Mesenchymal stem cell (in vitro differentiated cells and primary cell): ENCODE data around the gene ZNF639.

Source experiments
- DNase-seq: peaks from one replicate; pipeline ENCODE4 v3.0.0-alpha.2; 2013
- H2AFZ ChIP-seq: one replicate; pipeline ENCODE4 v1.6.1; 2013; ENCODE audit warnings: low read depth, mild to moderate bottlenecking, control low read depth, inconsistent platforms, low read length, moderate library complexity
- H2AK5ac ChIP-seq: 2 replicates; pipeline ENCODE4 v1.6.1; 2013; ENCODE audit warnings: low read length, moderate library complexity, mild to moderate bottlenecking, inconsistent platforms; ENCODE audit not compliant: severe bottlenecking
- H2BK120ac ChIP-seq: one replicate; pipeline ENCODE4 v1.6.1; 2013; ENCODE audit warnings: low read depth, mild to moderate bottlenecking, inconsistent platforms, low read length, moderate library complexity
- H2BK12ac ChIP-seq, 2 experiments: one replicate each; pipeline ENCODE4 v1.6.1; 2013; ENCODE audit warnings: inconsistent platforms in 2 of 2, low read length in 2 of 2, mild to moderate bottlenecking in 2 of 2, moderate library complexity in 2 of 2, control low read depth in 1 of 2
- H2BK15ac ChIP-seq: one replicate; pipeline ENCODE4 v1.6.1; 2013; ENCODE audit warnings: mild to moderate bottlenecking, low read depth, inconsistent platforms; ENCODE audit not compliant: poor library complexity, severe bottlenecking
- H2BK5ac ChIP-seq: 2 replicates; pipeline ENCODE4 v1.6.1; 2013; ENCODE audit warnings: low read depth, mild to moderate bottlenecking, low read length, control low read depth, inconsistent platforms; ENCODE audit not compliant: poor library complexity, severe bottlenecking
- H3K14ac ChIP-seq, 2 experiments: one replicate each; pipeline ENCODE4 v1.6.1; 2013; ENCODE audit warnings: inconsistent platforms in 2 of 2, low read length in 2 of 2, control low read depth in 1 of 2, mild to moderate bottlenecking in 1 of 2, moderate library complexity in 1 of 2
- H3K18ac ChIP-seq, 2 experiments: one replicate each; pipeline ENCODE4 v1.6.1; 2013; ENCODE audit warnings: inconsistent platforms in 2 of 2, low read length in 2 of 2, control low read depth in 1 of 2, low read depth in 1 of 2, mild to moderate bottlenecking in 1 of 2
- H3K23ac ChIP-seq, 2 experiments: one replicate each; pipeline ENCODE4 v1.6.1; 2013; ENCODE audit warnings: inconsistent platforms in 2 of 2, low read length in 2 of 2, mild to moderate bottlenecking in 2 of 2, moderate library complexity in 2 of 2, control low read depth in 1 of 2
- H3K27ac ChIP-seq: 2 replicates; pipeline ENCODE4 v1.5.1; 2013; ENCODE audit warnings: mild to moderate bottlenecking, moderate library complexity, low read length, control low read depth, inconsistent platforms; ENCODE audit not compliant: poor library complexity, severe bottlenecking
- H3K27me3 ChIP-seq, 2 experiments: 2 replicates each; pipeline versions ENCODE4 v1.6.1 to v1.7.0; 2013; ENCODE audit warnings: low read length in 2 of 2, mild to moderate bottlenecking in 2 of 2, moderate library complexity in 2 of 2, control low read depth in 1 of 2, inconsistent platforms in 1 of 2; ENCODE audit not compliant: control insufficient read depth in 1 of 2, insufficient read depth in 1 of 2
- H3K36me3 ChIP-seq, 2 experiments: 2 replicates each; pipeline versions ENCODE4 v1.6.1 to v1.7.0; 2013; ENCODE audit warnings: low read length in 2 of 2, control low read depth in 1 of 2, inconsistent platforms in 1 of 2, low read depth in 1 of 2, mild to moderate bottlenecking in 1 of 2; ENCODE audit not compliant: insufficient read depth in 2 of 2, control insufficient read depth in 1 of 2
- H3K4ac ChIP-seq, 2 experiments: one replicate each; pipeline ENCODE4 v1.6.1; 2013; ENCODE audit warnings: inconsistent platforms in 2 of 2, low read length in 2 of 2, mild to moderate bottlenecking in 2 of 2, moderate library complexity in 2 of 2, control low read depth in 1 of 2, low read depth in 1 of 2
- H3K4me1 ChIP-seq: 2 replicates; pipeline ENCODE4 v1.6.1; 2013; ENCODE audit warnings: low read depth, low read length, control low read depth; ENCODE audit not compliant: control insufficient read depth, insufficient read depth
- H3K4me2 ChIP-seq: 2 replicates; pipeline ENCODE4 v1.6.1; 2013; ENCODE audit warnings: low read length, mild to moderate bottlenecking, inconsistent platforms; ENCODE audit not compliant: poor library complexity, severe bottlenecking
- H3K4me3 ChIP-seq, 2 experiments: 2 replicates each; pipeline versions ENCODE4 v1.5.1 to v1.7.0; 2013; ENCODE audit warnings: low read length in 2 of 2, mild to moderate bottlenecking in 2 of 2, control low read depth in 1 of 2, low read depth in 1 of 2; ENCODE audit not compliant: insufficient read depth in 1 of 2
- H3K79me1 ChIP-seq: replicated peaks from 2 replicates; pipeline ENCODE4 v1.6.1; 2013; ENCODE audit warnings: mild to moderate bottlenecking, control low read depth, low read length, inconsistent platforms; ENCODE audit not compliant: poor library complexity, severe bottlenecking
- H3K9ac ChIP-seq: 2 replicates; pipeline ENCODE4 v1.7.0; 2013; ENCODE audit warnings: mild to moderate bottlenecking, low read length, moderate library complexity
- H3K9me3 ChIP-seq: 2 replicates; pipeline ENCODE4 v1.7.0; 2013; ENCODE audit warnings: mild to moderate bottlenecking, low read length; ENCODE audit not compliant: control insufficient read depth
- H4K8ac ChIP-seq: one replicate; pipeline ENCODE4 v1.6.1; 2013; ENCODE audit warnings: inconsistent platforms, mild to moderate bottlenecking, low read length, moderate library complexity
- H4K91ac ChIP-seq: one replicate; pipeline ENCODE4 v1.6.1; 2013; ENCODE audit warnings: mild to moderate bottlenecking, low read length, inconsistent platforms
- WGBS: methylation state at CpG from one replicate; pipeline ENCODE4 v1.1.7; 2013; ENCODE audit warnings: mixed read lengths; 5-methylcytosine and 5-hydroxymethylcytosine counted together

The ZNF639 gene

DNA sequence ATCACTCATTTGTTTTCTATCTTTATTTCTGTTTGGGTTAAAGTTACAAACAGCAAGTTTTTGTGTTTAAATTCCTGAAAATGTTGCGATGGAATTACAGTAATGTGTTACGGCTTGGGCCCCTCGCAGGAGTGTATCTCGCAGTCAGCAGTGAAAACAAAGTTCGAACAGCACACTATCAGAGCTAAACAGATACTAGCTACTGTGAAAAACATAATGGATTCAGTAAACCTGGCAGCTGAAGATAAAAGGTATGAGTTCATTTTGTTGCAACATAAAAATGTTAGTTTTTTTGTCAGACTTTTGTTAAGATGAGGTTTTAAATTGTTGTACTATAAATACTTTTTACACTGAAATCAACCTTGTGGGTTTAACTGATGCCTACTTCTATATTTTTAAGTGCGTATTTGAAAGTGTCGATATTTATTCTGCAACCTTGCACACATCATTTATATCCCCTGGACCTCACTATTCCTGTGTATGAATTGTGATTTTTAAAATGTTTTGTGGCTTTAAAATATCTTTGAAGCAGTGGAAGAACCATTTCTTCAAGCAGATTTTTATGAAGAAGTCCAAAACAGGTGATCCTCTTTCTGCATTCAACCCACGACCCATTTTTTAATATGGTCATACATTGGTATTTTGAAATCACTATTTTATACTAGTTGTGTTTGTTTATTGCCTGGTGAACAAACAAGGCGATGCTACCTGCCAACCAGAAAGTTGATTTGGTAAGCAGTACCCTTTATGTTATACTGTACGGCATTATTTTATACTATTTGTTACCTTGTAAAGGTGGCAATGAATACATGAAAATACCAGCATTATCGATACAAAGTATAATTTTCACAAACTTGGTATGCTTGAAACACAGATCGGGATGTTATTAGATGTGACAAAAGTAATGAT, 52.5 kb downstream of the ZNF639 start:
- Histone ChIP-seq H3K79me1 (peaks cover 4% of the 10 kb centered on the region), H2AK5ac (no peak overlapping the region), H3K9ac (no peak overlapping the region), H3K4me3 (no peak overlapping the region), H2BK12ac (no peak overlapping the region), H2BK15ac (no peak overlapping the region), H3K4me1 (peaks cover 3% of the 10 kb centered on the region), H3K4me2 (no peak overlapping the region), H3K9me3 (no peaks in the 10 kb centered on the region), H2BK5ac (no peak overlapping the region), H3K23ac (no peak overlapping the region), H4K8ac (no peak overlapping the region), H3K14ac (no peak overlapping the region), H2AFZ (no peak overlapping the region), H3K27me3 (no peaks in the 10 kb centered on the region), H3K18ac (no peak overlapping the region), H4K91ac (no peak overlapping the region), H3K27ac (no peak overlapping the region), H2BK120ac (no peak overlapping the region), H3K4ac (no peak overlapping the region), H3K36me3 (peaks cover 8 to 72% of the 10 kb centered on the region in 2 experiments)
- WGBS: 100% methylated on average over 7 of the region's 12 CpGs
- DNase-seq: no peak

DNA sequence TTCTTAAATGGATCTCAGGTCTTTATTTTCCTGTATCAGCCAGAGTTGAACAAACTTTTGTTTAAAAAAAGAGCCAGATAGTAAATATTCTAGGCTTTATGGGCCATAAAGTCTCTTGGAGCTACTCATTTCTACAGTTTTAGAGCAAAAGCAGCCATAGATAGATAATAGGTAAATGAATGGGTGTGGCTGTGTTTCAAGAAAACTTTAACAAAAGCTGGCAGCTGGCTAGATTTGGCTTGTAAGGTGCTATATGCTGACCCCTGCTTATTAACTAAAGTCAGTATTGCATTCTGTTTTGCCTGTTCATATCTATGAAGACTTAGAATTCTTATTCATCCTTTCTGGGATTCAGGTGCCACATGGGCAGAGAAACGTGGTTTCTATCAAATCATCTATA, 53.6 kb downstream of the ZNF639 start:
- H3K4me1 ChIP-seq: peaks cover 3% of the 10 kb centered on the region
- no peak overlapping the region for H3K14ac ChIP-seq
- no peak overlapping the region for H3K23ac ChIP-seq
- H3K9ac ChIP-seq: no peak overlapping the region
- H3K4me2 ChIP-seq: no peak overlapping the region
- H3K18ac ChIP-seq: no peak overlapping the region
- DNase-seq: no peak
- no peaks in the 10 kb centered on the region for H3K9me3 ChIP-seq
- H2AFZ ChIP-seq: no peak overlapping the region
- H2BK12ac ChIP-seq: no peak overlapping the region
- H3K36me3 ChIP-seq: peaks cover 6 to 72% of the 10 kb centered on the region in 2 experiments
- H3K79me1 ChIP-seq: no peaks in the 10 kb centered on the region
- H3K27me3 ChIP-seq: no peaks in the 10 kb centered on the region
- WGBS: no CpG with 5 or more reads among the region's 1 CpG
- H2BK15ac ChIP-seq: no peak overlapping the region
- no peak overlapping the region for H3K27ac ChIP-seq
- no peak overlapping the region for H3K4me3 ChIP-seq
- H2AK5ac ChIP-seq: no peak overlapping the region
- H4K91ac ChIP-seq: no peak overlapping the region
- no peak overlapping the region for H2BK5ac ChIP-seq
- no peak overlapping the region for H2BK120ac ChIP-seq
- H4K8ac ChIP-seq: no peak overlapping the region
- no peak overlapping the region for H3K4ac ChIP-seq
